ENCODE measurements around the gene RRAS.
A peak's percentile ranks its signal among the peaks of the same experiment; 100 is the strongest.

The RRAS gene

GRCh38 chr19:49595819-49596404, 44.0 kb downstream of the RRAS start:
- DNase-seq (ENCODE audit: low read depth in 3 of 3) = no peak

- no peak for DNase-seq (ENCODE audit: low read depth in 3 of 3)
Observed at GRCh38 chr19:49594993-49595818, 44.7 kb downstream of the RRAS start.

- DNase-seq (ENCODE audit: low read depth in 3 of 3) = no peak
Observed at GRCh38 chr19:49594157-49594992, 45.6 kb downstream of the RRAS start.

GRCh38 chr19:49593233-49594113, 46.5 kb downstream of the RRAS start:
- peak; percentile 83 to 95 (median 89) for DNase-seq (ENCODE audit: low read depth in 3 of 3)

DNA sequence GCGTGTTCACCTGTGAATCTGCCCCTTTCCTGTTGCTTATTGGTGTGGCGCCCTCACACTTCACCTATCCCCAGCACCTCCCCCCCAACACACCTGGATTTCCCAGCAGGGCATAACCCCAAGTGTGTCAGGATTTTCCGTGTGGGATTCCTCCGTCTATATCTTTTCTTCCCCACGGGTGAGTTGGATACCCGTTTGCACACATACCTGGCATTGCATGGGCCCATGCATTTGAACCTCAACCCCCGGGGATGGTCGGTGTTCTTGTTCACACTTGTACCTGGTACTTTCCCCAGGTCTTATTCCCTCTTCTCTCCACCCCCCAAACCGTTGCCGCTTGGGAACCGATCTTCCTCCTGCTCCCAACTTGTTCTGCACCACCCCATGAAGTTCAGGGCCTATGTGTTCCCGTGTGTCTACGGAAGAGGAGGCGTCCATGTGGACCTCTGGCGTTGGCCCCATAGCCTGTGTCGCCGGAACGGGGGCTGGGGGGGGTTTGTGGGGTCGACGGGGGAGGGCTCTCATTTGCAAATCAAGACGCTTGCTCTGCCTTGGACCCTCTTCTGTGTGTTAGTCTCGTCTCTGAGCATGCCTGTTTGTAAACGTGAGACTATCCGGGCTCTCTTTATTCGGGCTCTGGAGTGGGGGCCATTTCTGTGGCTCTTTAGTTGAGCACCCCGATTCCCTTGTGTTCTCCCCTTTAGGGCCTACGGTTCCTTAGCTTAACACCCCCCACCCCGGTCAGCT, 47.3 kb downstream of the RRAS start:
- no peak for DNase-seq (ENCODE audit: low read depth in 3 of 3)

GRCh38 chr19:49591731-49592485, 48.0 kb downstream of the RRAS start:
- DNase-seq (ENCODE audit: low read depth in 3 of 3) = peak in 1 of 3 donors; percentile 49

GRCh38 chr19:49590971-49591730, 48.8 kb downstream of the RRAS start, which contains the start of gene PRR12:
PRR12 (plus strand) TSS chr19:49591182; CDS start chr19:49591655, 473 bp downstream.
- peak in 2 of 3 donors; percentile 24 to 57 for DNase-seq (ENCODE audit: low read depth in 3 of 3)

GRCh38 chr19:49590071-49590970, 49.6 kb downstream of the RRAS start:
- DNase-seq (ENCODE audit: low read depth in 3 of 3) = peak; percentile 83 to 95 (median 92)

DNA sequence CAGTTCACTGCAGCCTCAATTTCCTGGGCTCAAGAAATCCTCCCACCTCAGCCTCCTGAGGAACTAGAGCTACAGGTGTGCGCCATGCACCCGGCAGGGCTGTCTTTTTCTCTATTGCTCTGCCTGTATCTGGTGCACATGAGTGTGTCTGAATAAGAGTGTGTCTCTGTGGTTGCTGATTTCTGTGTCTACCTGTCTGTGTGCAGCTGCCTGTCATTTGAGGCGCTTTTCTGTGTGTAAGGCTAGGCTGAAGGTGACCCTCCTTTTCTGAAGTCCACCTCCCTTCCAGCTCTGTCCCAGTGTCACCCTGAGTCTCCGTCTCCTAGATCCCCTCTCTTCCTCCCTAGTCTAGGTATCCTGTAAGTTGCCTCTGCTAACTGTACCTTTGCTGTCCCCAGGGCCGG, 50.4 kb downstream of the RRAS start:
- DNase-seq (ENCODE audit: low read depth in 3 of 3) = no peak

- peak in 2 of 3 donors; percentile 40 to 60 for DNase-seq (ENCODE audit: low read depth in 3 of 3)
Observed at GRCh38 chr19:49588365-49589122, 51.4 kb downstream of the RRAS start.

GRCh38 chr19:49587227-49587626, 52.7 kb downstream of the RRAS start:
- no peak for DNase-seq (ENCODE audit: low read depth in 3 of 3)

Measured in stimulated activated CD4-positive, alpha-beta T cell treated with anti-CD3 and anti-CD28 coated beads, TNF-alpha, amount 100 ng/mL, for 48 hours (primary cell).